HG03175 (cell line): ENCODE results near the gene ZNF275.
"Not testable (repeated sequence)": the region's sequence is repeated elsewhere in the genome, so short reads cannot be mapped to it uniquely, and the experiment has no call there.

Experiments used
- ATAC-seq: cut with Tn5 transposase; IDR thresholded peaks from one replicate; pipeline ENCODE4 v1.9.1; 2021; ENCODE audit warnings: mild to moderate bottlenecking, moderate library complexity; ENCODE audit not compliant: unreplicated experiment

ZNF275 gene

GRCh38 chrX:153386097-153386496 is 52.1 kb downstream of the ZNF275 start:
- ATAC-seq, result no peak

DNA sequence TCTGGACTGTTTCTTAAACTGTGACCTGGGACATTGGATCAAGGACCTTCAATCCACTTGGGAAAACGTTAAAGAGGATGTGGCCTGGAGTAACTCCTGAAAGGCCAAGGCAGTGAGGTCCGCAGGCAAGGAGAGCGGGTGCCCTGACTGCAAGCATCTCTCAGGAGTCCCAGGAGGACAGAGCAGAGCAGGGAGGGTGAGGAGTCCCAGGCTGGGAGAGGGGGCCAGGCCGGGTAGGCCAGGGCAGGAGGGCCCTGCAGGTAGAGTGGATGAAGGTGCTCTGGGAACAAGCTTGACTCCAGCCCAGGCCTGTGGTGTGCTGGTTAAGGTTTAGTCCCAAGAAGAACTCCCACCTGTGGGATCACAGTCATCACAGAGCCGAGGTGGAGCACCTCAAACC is 53.4 kb downstream of the ZNF275 start:
- ATAC-seq, result no peak

DNA sequence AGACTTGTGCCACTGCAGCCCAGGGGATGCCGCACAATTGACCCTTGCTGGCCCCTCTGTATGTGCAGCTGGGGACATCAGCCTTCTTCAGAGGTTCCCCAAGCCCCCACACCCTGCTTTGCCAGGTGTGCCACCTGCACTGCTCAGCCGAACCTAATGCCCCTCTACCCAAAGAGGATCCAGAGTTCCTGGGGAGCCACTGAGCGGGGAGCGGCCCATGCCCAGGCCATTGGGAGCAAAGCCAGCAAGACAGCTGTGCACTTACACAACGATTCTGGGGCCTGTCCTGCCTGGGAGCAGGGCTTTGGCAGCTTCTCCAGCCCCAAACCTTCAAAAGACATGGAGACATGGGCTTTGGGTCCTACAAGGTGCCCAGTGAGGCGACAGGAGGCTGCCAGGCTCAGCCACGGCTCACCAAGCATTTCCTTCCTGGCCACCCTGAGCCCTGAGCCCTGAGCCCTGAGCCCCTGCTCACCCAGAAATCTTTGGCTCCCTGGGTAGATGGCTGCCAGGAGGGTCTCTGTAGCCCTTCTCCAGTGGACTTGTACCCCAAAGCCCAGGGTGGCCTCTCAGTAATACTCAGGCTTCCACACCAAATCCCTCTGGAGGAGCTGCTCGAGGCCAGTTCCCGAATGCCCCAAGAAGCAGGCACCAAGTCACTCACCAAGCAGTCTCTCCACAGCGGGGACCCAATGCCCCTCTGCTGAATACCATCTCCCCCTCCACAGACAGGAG is 54.2 kb downstream of the ZNF275 start:
- no peak for ATAC-seq

DNA sequence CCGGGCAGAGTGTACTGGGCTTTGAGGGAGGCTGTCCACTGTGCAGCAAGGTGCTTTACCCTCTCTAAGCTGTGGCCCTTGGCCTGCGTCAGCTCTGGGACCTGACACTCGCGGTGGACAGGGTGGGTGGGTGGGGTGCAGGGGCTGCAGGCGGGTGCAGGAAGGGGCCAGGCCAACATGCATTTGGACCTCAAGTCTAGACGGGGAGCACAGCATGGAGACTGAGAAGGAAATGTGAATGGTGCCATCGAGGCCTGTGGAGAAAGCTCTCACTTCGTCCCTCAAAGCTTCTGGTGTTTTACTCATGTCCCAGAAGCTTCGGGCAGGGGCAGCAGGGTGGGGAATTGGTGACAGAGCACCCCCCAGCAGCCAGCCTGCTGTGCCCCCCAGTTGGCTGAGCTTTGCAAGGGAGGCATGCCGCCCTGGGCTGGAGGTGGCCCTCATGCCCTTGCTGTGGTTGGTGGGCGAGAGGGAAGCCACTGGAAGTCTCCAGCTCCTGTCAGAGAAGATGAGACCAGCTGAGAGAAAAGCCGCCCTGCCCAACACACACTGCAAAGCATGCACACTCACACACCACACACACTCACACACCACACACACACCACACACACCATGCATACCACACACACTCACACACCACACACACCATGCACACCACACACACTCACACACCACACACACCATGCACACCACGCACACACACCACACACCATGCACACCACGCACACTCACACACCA is 54.9 kb downstream of the ZNF275 start:
- ATAC-seq, result no peak

DNA sequence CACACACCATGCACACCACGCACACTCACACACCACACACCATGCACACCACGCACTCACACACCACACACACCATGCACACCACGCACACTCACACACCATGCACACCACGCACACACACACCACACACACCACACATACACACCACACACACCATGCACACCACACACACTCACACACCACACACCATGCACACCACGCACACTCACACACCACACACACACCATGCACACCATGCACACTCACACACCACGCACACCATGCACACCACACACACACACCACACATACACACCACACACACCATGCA is 55.5 kb downstream of the ZNF275 start:
- not testable (repeated sequence) for ATAC-seq

- no peak for ATAC-seq
These were observed 58.8 kb downstream of the ZNF275 start for GRCh38 chrX:153392642-153393321.

DNA sequence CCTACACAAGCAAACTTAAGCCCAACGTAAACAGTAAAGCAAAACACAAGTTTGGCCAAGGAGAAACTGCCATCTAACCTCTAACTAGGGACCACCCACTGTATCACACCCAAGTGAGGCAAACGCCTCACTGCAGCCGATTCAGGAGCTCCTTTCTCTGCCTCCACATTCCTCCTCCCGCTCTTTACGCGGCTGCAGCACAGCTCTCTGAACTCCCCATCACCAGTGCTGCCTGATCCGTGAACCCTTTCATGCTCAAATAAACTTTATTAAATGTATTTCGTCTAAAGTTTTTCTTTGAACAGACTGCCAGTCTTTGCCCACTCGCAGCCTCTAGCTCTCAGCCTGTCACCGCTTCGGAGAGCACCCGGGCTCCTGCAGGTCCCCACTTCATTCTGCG is 60.7 kb downstream of the ZNF275 start:
- no peak for ATAC-seq

DNA sequence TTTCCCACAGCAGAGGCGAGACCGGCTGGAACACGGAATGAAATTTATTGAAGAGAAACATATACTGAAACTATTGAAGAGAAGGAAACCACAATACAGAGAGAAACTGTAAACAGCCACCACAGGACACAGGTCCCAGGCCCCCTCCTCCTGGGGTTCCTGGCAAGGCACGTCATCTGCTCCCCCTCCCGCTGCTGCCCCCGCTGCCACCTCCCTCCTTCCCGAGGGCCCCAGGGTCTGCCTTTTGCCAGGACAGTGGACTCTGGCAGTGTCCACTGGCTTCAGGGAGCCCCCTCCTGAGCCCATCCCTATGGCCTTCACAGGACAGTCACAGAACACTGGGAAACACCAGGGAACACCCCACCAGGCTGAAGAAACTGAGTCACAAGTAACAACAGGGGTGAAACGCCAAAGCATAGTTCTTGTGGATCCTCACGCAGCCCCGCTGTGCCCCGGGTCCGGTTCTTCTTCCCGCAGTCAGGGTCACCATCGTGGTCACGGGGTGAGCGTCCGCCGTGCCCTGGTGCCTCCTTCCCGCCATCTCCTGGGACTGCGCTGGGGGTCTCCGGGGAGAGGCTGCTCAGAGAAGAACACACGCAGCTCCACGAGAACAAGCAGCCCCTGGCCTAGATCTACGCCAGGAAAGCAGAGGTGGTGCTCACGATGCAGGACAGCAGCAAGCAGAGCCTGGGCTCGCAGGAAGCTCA is 61.8 kb downstream of the ZNF275 start:
- ATAC-seq, result no peak

DNA sequence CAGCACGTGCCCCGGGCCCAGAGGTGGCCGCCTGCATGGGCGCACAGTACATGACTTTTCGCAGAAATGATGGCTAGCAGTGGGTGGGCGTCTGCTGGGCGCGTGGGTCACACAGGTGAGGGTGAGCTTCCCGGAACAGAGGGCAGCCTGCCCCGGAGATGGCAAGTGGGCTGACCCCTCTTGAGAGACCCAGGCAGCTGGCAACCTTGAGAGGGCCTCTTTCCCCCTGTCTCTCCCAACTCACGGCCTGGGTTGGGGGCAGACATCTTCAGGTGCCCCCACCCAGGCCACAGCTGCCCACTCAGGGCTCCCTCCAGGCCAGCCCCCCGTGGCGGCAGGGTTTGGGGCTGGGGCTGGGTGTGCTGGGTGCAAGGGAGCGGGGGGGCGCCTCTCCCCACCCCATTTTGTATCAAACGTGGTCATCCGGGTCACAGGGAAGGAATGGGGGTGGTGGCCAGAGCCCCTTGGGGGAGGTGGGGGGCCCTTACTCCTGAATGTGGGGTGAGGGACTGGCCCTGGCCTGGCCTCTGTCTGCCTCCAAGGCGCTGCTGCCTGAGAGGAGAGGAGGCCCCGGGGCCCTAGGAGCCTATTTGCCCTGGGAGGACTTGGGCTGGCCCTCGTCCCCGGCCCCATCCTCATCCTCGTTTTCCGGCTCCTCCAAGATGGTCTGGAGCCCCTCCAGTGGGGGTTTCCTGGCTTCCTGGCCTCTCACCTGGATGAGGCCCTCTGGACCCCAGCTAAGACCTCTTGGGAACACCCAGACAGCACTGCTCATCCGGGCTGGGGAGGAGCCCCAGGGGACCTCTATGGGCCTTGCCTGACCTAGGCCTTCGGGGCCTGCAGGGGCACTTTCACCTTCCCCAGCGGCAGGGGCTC is 62.6 kb downstream of the ZNF275 start:
- ATAC-seq, result no peak

GRCh38 chrX:153397256-153397960 is 63.5 kb downstream of the ZNF275 start:
- ATAC-seq, result no peak

- ATAC-seq, result no peak
These were observed 64.5 kb downstream of the ZNF275 start for GRCh38 chrX:153398275-153398960.

GRCh38 chrX:153400146-153401132 is 66.5 kb downstream of the ZNF275 start:
- peak; percentile 66 for ATAC-seq

DNA sequence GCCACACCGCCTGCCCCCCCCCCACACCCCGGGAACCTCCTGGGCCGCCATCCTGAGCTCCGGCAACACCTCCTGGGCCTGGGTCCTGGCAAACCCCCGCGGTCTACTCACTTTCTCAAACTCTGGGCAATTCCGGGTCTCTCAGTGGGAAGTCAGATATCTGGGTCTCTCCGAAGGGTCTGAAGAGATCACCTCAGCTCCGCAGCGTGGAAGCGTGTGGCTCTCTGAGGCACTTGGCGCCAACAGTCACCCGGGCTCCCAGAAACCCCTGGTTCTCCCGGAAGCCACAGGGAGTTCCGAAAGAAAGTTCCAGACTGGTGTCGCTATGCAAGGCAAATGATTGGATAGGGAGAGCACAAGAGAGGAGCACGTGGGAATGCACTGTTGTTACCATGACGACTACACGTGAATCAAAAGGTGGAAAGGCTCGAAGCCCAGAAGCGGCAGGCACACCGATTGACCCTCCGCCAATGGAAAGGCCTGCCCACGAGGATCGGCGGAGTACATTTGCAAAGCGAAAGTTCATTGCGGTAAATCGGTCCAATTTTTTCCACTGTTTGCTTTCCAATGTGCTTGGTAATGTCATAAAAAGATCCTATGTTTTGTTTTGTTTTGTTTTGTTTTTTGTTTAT is 67.3 kb downstream of the ZNF275 start, which contains the start of gene PNMA6E:
PNMA6E (minus strand) TSS at position 218 of the 632 bp plus-strand sequence. CDS start 2,501 bp downstream, outside the sequence.
- ATAC-seq, result no peak
